A673 (cell line): ENCODE results near the gene VPS9D1. TPM values are rescaled to one million over a fixed set of nuclear protein-coding genes. Genes with fewer than 3 reads are reported as not detected.
A peak's percentile ranks its signal among the peaks of the same experiment; 100 is the strongest.

Experiments used
- BruUV-seq: library from RNA; stranded (reverse); fragments of 400-500 nt; replicated peaks from 2 replicates; lab custom pipeline; 2021; lab: Mats Ljungman, UMichigan
- CTCF ChIA-PET: fragments of 300-600 bp; sonication (Branson Sonifier 250); formaldehyde crosslinking; loops from one replicate; lab custom pipeline; 2022; ENCODE audit warnings: antibody characterized with exemption; lab: Charles Lee
- POLR2A ChIA-PET: fragments of 300-600 bp; sonication (Branson Sonifier 250); formaldehyde crosslinking; loops from one replicate; lab custom pipeline; 2022; ENCODE audit warnings: antibody characterized with exemption; ENCODE audit not compliant: low non-redundant PET; lab: Charles Lee
- DNase-seq: peaks from one replicate; pipeline ENCODE4 v3.0.0-alpha.2; 2015; ENCODE audit warnings: low spot score
- H3K27ac ChIP-seq: fragments of 200-600 bp; sonication (generic); 2 replicates; pipeline ENCODE4 v1.5.1; 2016; ENCODE audit warnings: mixed run types, low read depth, mild to moderate bottlenecking, mixed read lengths, antibody characterized with exemption, low read length; ENCODE audit not compliant: poor library complexity, severe bottlenecking
- H3K27me3 ChIP-seq: fragments of 200-600 bp; sonication (generic); replicated peaks from 2 replicates; pipeline ENCODE4 v1.6.1; 2017; ENCODE audit warnings: mixed run types, low read depth, mild to moderate bottlenecking, mixed read lengths, antibody characterized with exemption, low read length; ENCODE audit not compliant: insufficient read depth, poor library complexity
- H3K36me3 ChIP-seq: fragments of 200-600 bp; sonication (generic); 2 replicates; pipeline ENCODE4 v1.6.1; 2016; ENCODE audit warnings: mixed run types, mild to moderate bottlenecking, mixed read lengths, antibody characterized with exemption, low read length; ENCODE audit not compliant: insufficient read depth, poor library complexity, severe bottlenecking
- H3K4me1 ChIP-seq: fragments of 200-600 bp; sonication (generic); 2 replicates; pipeline ENCODE4 v1.6.1; 2017; ENCODE audit warnings: mixed run types, mild to moderate bottlenecking, mixed read lengths, antibody characterized with exemption, low read length; ENCODE audit not compliant: insufficient read depth, poor library complexity, severe bottlenecking
- H3K4me3 ChIP-seq: fragments of 200-600 bp; sonication (generic); 2 replicates; pipeline ENCODE4 v1.5.1; 2016; ENCODE audit warnings: low read depth, mixed run types, mild to moderate bottlenecking, mixed read lengths, low read length; ENCODE audit not compliant: poor library complexity, severe bottlenecking
- H3K9me3 ChIP-seq: fragments of 200-600 bp; sonication (generic); 2 replicates; pipeline ENCODE4 v1.6.1; 2016; ENCODE audit warnings: mixed run types, low read depth, mild to moderate bottlenecking, mixed read lengths, antibody characterized with exemption, low read length; ENCODE audit not compliant: poor library complexity, severe bottlenecking
- EZH2 ChIP-seq: fragments of 200-600 bp; sonication (generic); IDR thresholded peaks from 2 replicates; pipeline ENCODE4 v1.6.1; 2017; ENCODE audit warnings: borderline replicate concordance, low read depth, mild to moderate bottlenecking, mixed read lengths, antibody characterized with exemption, low read length; ENCODE audit not compliant: poor library complexity, severe bottlenecking
- intact Hi-C: fragments of 100-400 bp; cut with micrococcal nuclease; formaldehyde crosslinking; loops from one replicate; pipeline ENCODE4 v1.10.0; 2022; ENCODE audit not compliant: unreplicated experiment
- total RNA-seq: library from RNA; stranded (reverse); gene quantifications from 2 replicates; pipeline ENCODE4 v1.2.3, GENCODE V29; 2021
- TF ChIP-seq, protein P1 (sequence below): fragments of 300-800, 200-600 bp; sonication (generic); conservative IDR thresholded peaks from 2 replicates; pipeline ENCODE4 v1.5.1; 2017; ENCODE audit warnings: low read depth, mild to moderate bottlenecking, antibody characterized with exemption, low read length, moderate library complexity, mixed read lengths

VPS9D1 gene
- total RNA-seq, 1 experiment from 2014 or later: 3.4 TPM

GRCh38 chr16:89746043-89746442 lies 25.3 kb upstream of the VPS9D1 start:
- H3K4me3 ChIP-seq: no peak overlapping the region
- no peak overlapping the region for H3K27ac ChIP-seq
- DNase-seq: no peak
- intact Hi-C loops: no loop called here
- H3K4me1 ChIP-seq: no peaks in the 10 kb centered on the region
- POLR2A ChIA-PET: no interaction called here
- TF ChIP-seq EZH2: no peak
- TF ChIP-seq, protein P1, sequence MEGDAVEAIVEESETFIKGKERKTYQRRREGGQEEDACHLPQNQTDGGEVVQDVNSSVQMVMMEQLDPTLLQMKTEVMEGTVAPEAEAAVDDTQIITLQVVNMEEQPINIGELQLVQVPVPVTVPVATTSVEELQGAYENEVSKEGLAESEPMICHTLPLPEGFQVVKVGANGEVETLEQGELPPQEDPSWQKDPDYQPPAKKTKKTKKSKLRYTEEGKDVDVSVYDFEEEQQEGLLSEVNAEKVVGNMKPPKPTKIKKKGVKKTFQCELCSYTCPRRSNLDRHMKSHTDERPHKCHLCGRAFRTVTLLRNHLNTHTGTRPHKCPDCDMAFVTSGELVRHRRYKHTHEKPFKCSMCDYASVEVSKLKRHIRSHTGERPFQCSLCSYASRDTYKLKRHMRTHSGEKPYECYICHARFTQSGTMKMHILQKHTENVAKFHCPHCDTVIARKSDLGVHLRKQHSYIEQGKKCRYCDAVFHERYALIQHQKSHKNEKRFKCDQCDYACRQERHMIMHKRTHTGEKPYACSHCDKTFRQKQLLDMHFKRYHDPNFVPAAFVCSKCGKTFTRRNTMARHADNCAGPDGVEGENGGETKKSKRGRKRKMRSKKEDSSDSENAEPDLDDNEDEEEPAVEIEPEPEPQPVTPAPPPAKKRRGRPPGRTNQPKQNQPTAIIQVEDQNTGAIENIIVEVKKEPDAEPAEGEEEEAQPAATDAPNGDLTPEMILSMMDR: no peak
- peaks cover 77% of the 10 kb centered on the region for H3K36me3 ChIP-seq
- CTCF ChIA-PET: no interaction called here
- no peaks in the 10 kb centered on the region for H3K27me3 ChIP-seq
- BruUV-seq: no TSS peak
- no peaks in the 10 kb centered on the region for H3K9me3 ChIP-seq

DNA sequence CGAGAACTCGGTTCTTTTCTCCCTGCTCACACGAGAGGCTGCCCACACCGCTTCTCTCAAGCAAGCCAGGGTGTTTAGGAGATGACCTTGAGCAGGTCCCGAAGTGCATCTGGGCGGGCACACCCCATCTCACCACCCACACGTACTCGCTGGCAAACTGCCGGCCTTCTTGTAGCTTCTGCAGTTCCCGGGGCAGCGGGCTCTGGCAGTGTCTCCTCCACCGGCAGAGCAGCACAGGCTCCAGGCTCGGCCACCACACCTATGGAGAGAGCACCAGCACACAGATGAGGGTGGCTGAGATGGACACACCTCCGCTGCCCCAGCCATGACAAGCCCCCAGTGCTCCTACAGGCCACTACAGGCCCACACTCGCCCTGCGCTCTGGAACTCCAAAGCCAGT lies 24.1 kb upstream of the VPS9D1 start:
- no peak overlapping the region for H3K27ac ChIP-seq

GRCh38 chr16:89742948-89743347 lies 22.2 kb upstream of the VPS9D1 start:
- H3K27ac ChIP-seq: peak overlapping the region; percentile 50
- H3K36me3 ChIP-seq: peaks cover 80% of the 10 kb centered on the region
- DNase-seq: no peak
- H3K4me1 ChIP-seq: no peaks in the 10 kb centered on the region
- BruUV-seq: no TSS peak
- intact Hi-C loops: no loop called here
- H3K4me3 ChIP-seq: no peak overlapping the region
- POLR2A ChIA-PET: no interaction called here
- CTCF ChIA-PET: no interaction called here
- H3K9me3 ChIP-seq: no peaks in the 10 kb centered on the region
- no peaks in the 10 kb centered on the region for H3K27me3 ChIP-seq
- no peak for TF ChIP-seq EZH2
- TF ChIP-seq, protein P1: no peak

More for the DNA sequence above, 24.1 kb upstream of the VPS9D1 start:
- Histone ChIP-seq H3K4me3 (no peak overlapping the region), H3K9me3 (no peaks in the 10 kb centered on the region), H3K36me3 (peaks cover 80% of the 10 kb centered on the region), H3K27me3 (no peaks in the 10 kb centered on the region), H3K4me1 (no peaks in the 10 kb centered on the region)
- TF ChIP-seq EZH2: no peak
- TF ChIP-seq, protein P1: no peak
- BruUV-seq: no TSS peak
- no peak for DNase-seq
- ChIA-PET POLR2A (no interaction called here), CTCF (no interaction called here)
- intact Hi-C loops: no loop called here
